Ectodermal cell (in vitro differentiated cells): ENCODE data around the gene DAPK2.

Experiments used
- H3K27ac ChIP-seq: 2 replicates; pipeline ENCODE4 v1.7.0; 2013; ENCODE audit warnings: mild to moderate bottlenecking, low read depth, low read length; ENCODE audit not compliant: insufficient read depth, poor library complexity, severe bottlenecking
- H3K27me3 ChIP-seq: 2 replicates; pipeline ENCODE4 v1.7.0; 2013; ENCODE audit warnings: mild to moderate bottlenecking, low read length; ENCODE audit not compliant: insufficient read depth, control insufficient read depth, poor library complexity, severe bottlenecking
- H3K36me3 ChIP-seq: one replicate; pipeline ENCODE4 v1.7.0; 2013; ENCODE audit warnings: low read length; ENCODE audit not compliant: control insufficient read depth, insufficient read depth
- H3K4me1 ChIP-seq: one replicate; pipeline ENCODE4 v1.7.0; 2013; ENCODE audit warnings: low read length; ENCODE audit not compliant: control insufficient read depth, insufficient read depth
- H3K4me3 ChIP-seq: 2 replicates; pipeline ENCODE4 v1.7.0; 2013; ENCODE audit warnings: low read depth, low read length, control low read depth; ENCODE audit not compliant: insufficient read depth
- H3K9me3 ChIP-seq: 2 replicates; pipeline ENCODE4 v1.7.0; 2013; ENCODE audit warnings: mild to moderate bottlenecking, low read length, moderate library complexity; ENCODE audit not compliant: control insufficient read depth
- WGBS, 2 experiments: methylation state at CpG; one replicate each; pipeline ENCODE4 v1.1.7; 2013; ENCODE audit warnings: missing lambda C conversion rate in 2 of 2; 5-methylcytosine and 5-hydroxymethylcytosine counted together

The DAPK2 gene

GRCh38 chr15:63928185-63928842, 118.0 kb downstream of the DAPK2 start:
- Histone ChIP-seq H3K4me3 (no peak overlapping the region), H3K27me3 (no peaks in the 10 kb centered on the region), H3K36me3 (no peaks in the 10 kb centered on the region), H3K27ac (no peak overlapping the region), H3K4me1 (no peaks in the 10 kb centered on the region), H3K9me3 (no peaks in the 10 kb centered on the region)
- 90 to 97% methylated on average over 2 of the region's 2 CpGs for WGBS, 2 experiments

- 92 to 93% methylated on average over 8 of the region's 8 CpGs for WGBS, 2 experiments
- H3K4me3 ChIP-seq = no peak overlapping the region
- H3K4me1 ChIP-seq = peaks cover 8% of the 10 kb centered on the region
- no peak overlapping the region for H3K27ac ChIP-seq
- no peaks in the 10 kb centered on the region for H3K27me3 ChIP-seq
- no peaks in the 10 kb centered on the region for H3K9me3 ChIP-seq
- H3K36me3 ChIP-seq = no peaks in the 10 kb centered on the region
These were observed 122.0 kb downstream of the DAPK2 start for GRCh38 chr15:63923993-63924950.

- no peaks in the 10 kb centered on the region for H3K36me3 ChIP-seq
- H3K27ac ChIP-seq = no peak overlapping the region
- H3K9me3 ChIP-seq = no peaks in the 10 kb centered on the region
- H3K4me3 ChIP-seq = no peak overlapping the region
- WGBS, 2 experiments = 89 to 91% methylated on average over 16 of the region's 16 CpGs
- peaks cover 12% of the 10 kb centered on the region for H3K4me1 ChIP-seq
- no peaks in the 10 kb centered on the region for H3K27me3 ChIP-seq
These were observed 123.4 kb downstream of the DAPK2 start for GRCh38 chr15:63922916-63923315.

GRCh38 chr15:63922261-63922904, 123.9 kb downstream of the DAPK2 start:
- Histone ChIP-seq H3K27ac (no peak overlapping the region), H3K36me3 (no peaks in the 10 kb centered on the region), H3K27me3 (no peaks in the 10 kb centered on the region), H3K4me3 (no peak overlapping the region), H3K9me3 (no peaks in the 10 kb centered on the region), H3K4me1 (peaks cover 18% of the 10 kb centered on the region)
- WGBS, 2 experiments = 92 to 96% methylated on average over 3 of the region's 3 CpGs

- peaks cover 35% of the 10 kb centered on the region for H3K4me1 ChIP-seq
- WGBS, 2 experiments = 83% methylated on average over 14 of the region's 14 CpGs
These were observed 125.6 kb downstream of the DAPK2 start for GRCh38 chr15:63920504-63921175.

GRCh38 chr15:63918901-63919348, 127.4 kb downstream of the DAPK2 start:
- no peaks in the 10 kb centered on the region for H3K9me3 ChIP-seq
- 94 to 95% methylated on average over 9 of the region's 9 CpGs for WGBS, 2 experiments

More at GRCh38 chr15:63920504-63921175, 125.6 kb downstream of the DAPK2 start:
- Histone ChIP-seq H3K4me3 (no peak overlapping the region), H3K36me3 (no peaks in the 10 kb centered on the region), H3K9me3 (no peaks in the 10 kb centered on the region), H3K27ac (no peak overlapping the region), H3K27me3 (no peaks in the 10 kb centered on the region)

DNA sequence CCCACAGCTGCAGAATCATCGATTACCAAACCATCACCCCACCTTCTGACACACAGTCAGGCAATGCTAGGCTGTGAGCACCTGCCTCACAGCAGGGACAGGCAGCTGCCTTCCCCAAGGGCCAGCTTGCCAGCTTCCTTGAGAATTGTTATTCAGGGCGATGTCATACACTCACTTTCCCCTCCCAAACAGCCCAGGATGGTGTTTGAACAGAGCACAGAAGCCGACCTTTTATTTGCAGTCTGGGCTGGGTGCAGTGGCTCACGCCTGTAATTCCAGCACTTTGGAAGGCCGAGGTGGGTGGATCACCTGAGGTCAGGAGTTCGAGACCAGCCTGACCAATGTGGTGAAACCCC, 128.0 kb downstream of the DAPK2 start:
- Histone ChIP-seq H3K27ac (no peak overlapping the region), H3K4me3 (no peak overlapping the region), H3K27me3 (no peaks in the 10 kb centered on the region), H3K9me3 (no peaks in the 10 kb centered on the region), H3K4me1 (peaks cover 41% of the 10 kb centered on the region), H3K36me3 (no peaks in the 10 kb centered on the region)
- WGBS, 2 experiments = 52 to 53% methylated on average over 6 of the region's 6 CpGs

More at GRCh38 chr15:63918901-63919348, 127.4 kb downstream of the DAPK2 start:
- H3K27me3 ChIP-seq = no peaks in the 10 kb centered on the region
- H3K4me3 ChIP-seq = no peak overlapping the region
- H3K27ac ChIP-seq = no peak overlapping the region
- no peaks in the 10 kb centered on the region for H3K36me3 ChIP-seq
- H3K4me1 ChIP-seq = peaks cover 41% of the 10 kb centered on the region

DNA sequence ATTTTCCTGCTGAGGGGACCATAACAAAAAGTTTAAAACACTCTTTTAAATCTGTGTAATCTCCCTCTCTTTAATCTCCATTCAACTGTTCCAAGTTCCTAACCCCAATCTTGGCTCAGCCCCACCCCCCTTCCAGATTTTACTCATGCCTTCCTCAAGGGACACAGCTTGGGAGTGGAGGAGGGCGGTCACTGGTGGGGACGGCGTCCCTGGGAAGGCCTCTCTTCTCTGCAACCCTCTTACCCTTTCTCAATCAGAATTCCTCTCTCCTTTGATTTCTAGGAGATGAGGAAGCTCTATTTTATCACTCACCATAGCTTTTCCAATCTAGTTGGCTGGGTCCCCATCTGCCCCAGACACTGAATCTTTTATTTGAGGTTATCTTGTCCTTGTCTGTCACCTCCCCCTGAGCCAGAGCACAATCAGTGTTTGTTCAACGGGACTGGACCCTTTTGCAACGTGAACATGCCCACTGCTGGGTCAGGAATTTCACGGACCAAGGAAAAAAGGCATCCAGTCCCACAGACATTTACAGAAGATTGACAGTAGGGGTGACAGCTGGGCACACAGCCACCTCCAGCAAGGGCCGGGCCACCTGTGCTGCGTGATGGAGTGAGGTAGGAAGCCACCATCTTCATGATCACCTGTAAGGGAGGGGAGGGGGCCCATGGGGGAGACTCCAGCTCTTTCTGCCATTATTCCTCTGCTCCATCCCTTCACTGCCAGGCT, 128.5 kb downstream of the DAPK2 start:
- H3K4me1 ChIP-seq = peaks cover 41% of the 10 kb centered on the region
- H3K27ac ChIP-seq = peak overlapping the region; percentile 2
- no peak overlapping the region for H3K4me3 ChIP-seq
- H3K36me3 ChIP-seq = no peaks in the 10 kb centered on the region
- H3K9me3 ChIP-seq = no peaks in the 10 kb centered on the region
- 61 to 68% methylated on average over 8 of the region's 8 CpGs for WGBS, 2 experiments
- H3K27me3 ChIP-seq = no peaks in the 10 kb centered on the region
